ENCODE measurements around the gene CHGA.

GRCh38 chr14:92968291-92969020 lies 45.5 kb downstream of the CHGA start:
- TF ChIP-seq POLR2A (IDR thresholded peaks at IDR 0.05) = no peak
- TF ChIP-seq CTCF (IDR thresholded peaks at IDR 0.05) = no peak
